Measurements from ENCODE around the gene COQ8A. TPM values are rescaled to one million over a fixed set of nuclear protein-coding genes. Genes with fewer than 3 reads are reported as not detected.

COQ8A gene
- total and polyA plus RNA-seq, 2 donors (not counting 1 experiment from before 2014, with no cell fraction given): 3.8 to 19.7 TPM

DNA sequence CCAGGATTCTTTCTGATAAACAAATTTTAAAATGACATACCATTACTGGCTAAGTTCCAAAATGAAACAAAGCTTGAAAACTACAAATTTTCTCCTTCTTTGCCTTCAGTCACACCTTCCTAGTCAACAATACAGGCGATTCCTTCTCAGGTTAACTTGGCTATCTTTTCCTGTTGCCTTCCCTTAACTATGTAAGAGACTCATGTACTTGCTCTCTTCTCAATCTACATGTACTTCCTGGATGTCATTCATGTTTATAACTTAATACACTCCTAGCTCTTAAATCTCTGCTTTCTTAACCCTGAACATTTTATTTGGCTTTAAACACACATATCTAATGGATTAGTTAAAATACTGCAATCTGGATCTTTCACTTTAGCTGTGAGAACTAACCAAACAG lies 97.0 kb downstream of the COQ8A start:
- no peak for DNase-seq (ENCODE audit: low read depth in 2 of 2)
- no peak overlapping the region for H3K9ac ChIP-seq (ENCODE audit: insufficient read depth, low read length)
- no peak overlapping the region for H2AFZ ChIP-seq (ENCODE audit: low read length)
- no peaks in the 10 kb centered on the region for H3K27me3 ChIP-seq (ENCODE audit: control insufficient read depth, insufficient read depth, low read length)
- no peak overlapping the region for H3K4me3 ChIP-seq (replicated peaks in 1 of 4; ENCODE audit: control extremely low read depth in 1 of 4, insufficient read depth in 1 of 4, low read depth in 3 of 4, low read length in 4 of 4)
- no peaks in the 10 kb centered on the region for H4K20me1 ChIP-seq (ENCODE audit: control insufficient read depth, extremely low read depth, insufficient read depth, low read length)
- no peak overlapping the region for H3K4me2 ChIP-seq (ENCODE audit: extremely low read depth, insufficient read depth, low read length)
- H3K79me2 ChIP-seq (ENCODE audit: control insufficient read depth, insufficient read depth, low read length): no peaks in the 10 kb centered on the region
- no peaks in the 10 kb centered on the region for H3K4me1 ChIP-seq (ENCODE audit: control insufficient read depth, extremely low read depth, insufficient read depth, low read length)
- TF ChIP-seq, protein P1, sequence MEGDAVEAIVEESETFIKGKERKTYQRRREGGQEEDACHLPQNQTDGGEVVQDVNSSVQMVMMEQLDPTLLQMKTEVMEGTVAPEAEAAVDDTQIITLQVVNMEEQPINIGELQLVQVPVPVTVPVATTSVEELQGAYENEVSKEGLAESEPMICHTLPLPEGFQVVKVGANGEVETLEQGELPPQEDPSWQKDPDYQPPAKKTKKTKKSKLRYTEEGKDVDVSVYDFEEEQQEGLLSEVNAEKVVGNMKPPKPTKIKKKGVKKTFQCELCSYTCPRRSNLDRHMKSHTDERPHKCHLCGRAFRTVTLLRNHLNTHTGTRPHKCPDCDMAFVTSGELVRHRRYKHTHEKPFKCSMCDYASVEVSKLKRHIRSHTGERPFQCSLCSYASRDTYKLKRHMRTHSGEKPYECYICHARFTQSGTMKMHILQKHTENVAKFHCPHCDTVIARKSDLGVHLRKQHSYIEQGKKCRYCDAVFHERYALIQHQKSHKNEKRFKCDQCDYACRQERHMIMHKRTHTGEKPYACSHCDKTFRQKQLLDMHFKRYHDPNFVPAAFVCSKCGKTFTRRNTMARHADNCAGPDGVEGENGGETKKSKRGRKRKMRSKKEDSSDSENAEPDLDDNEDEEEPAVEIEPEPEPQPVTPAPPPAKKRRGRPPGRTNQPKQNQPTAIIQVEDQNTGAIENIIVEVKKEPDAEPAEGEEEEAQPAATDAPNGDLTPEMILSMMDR (conservative IDR thresholded peaks at IDR 0.05 in 1 of 2, IDR thresholded peaks at IDR 0.05 in 1 of 2; ENCODE audit: low read depth in 1 of 2, low read length in 2 of 2): no peak
- TF ChIP-seq EZH2 (IDR thresholded peaks at IDR 0.05; ENCODE audit: low read length, missing control alignments): no peak
- H3K9me3 ChIP-seq (ENCODE audit: control insufficient read depth, insufficient read depth, low read depth, low read length): no peaks in the 10 kb centered on the region
- no peaks in the 10 kb centered on the region for H3K36me3 ChIP-seq (ENCODE audit: control insufficient read depth, insufficient read depth, low read length)
- H3K27ac ChIP-seq (ENCODE audit: insufficient read depth, low read length): no peak overlapping the region

Other genes starting within 250 kb of the COQ8A start
- 15.9 and 32.4 TPM in 2 replicates for gene ITPKB, start 201.0 kb upstream of the COQ8A start, total RNA-seq
- 10.2 and 14.5 TPM in 2 replicates for gene ITPKB, start 201.0 kb upstream of the COQ8A start, polyA plus RNA-seq
- 22.9 and 41.8 TPM in 2 replicates for gene PSEN2, start 69.7 kb upstream of the COQ8A start, total RNA-seq
- gene PSEN2, start 69.7 kb upstream of the COQ8A start, polyA plus RNA-seq: 19.5 and 22.1 TPM in 2 replicates

Data from fibroblast of lung (primary cell).